Stimulated activated CD4-positive, alpha-beta T cell treated with anti-CD3 and anti-CD28 coated beads, Interleukin-1b, Interleukin-23, amount 100 ng/mL, for 4 hours (primary cell): ENCODE measurements around the gene GBA2.

Experiments
- DNase-seq, 2 donors: peaks; one replicate each; pipeline ENCODE4 v3.0.0-alpha.2; 2020; ENCODE audit warnings: low read depth in 2 of 2

GBA2 gene

GRCh38 chr9:35748858-35749514 lies at the start of gene GBA2, which contains the start of gene RGP1:
Gene GBA2 (minus strand): TSS chr9:35749228. CDS start chr9:35748704, 524 bp downstream.
Gene RGP1 (plus strand): TSS chr9:35749287. CDS start chr9:35749756, 469 bp downstream.
- peak in 1 of 2 donors; percentile 66 for DNase-seq

- no peak for DNase-seq
These were observed 48.5 kb upstream of the GBA2 start for GRCh38 chr9:35797311-35798109.

- no peak for DNase-seq
These were observed 46.7 kb upstream of the GBA2 start for GRCh38 chr9:35795695-35796094.

GRCh38 chr9:35793461-35793860 lies 44.4 kb upstream of the GBA2 start:
- DNase-seq, result no peak

- DNase-seq, result no peak
These were observed 43.8 kb upstream of the GBA2 start for GRCh38 chr9:35792826-35793225.

GRCh38 chr9:35792024-35792813 lies 43.2 kb upstream of the GBA2 start:
- no peak for DNase-seq

GRCh38 chr9:35791297-35791921 lies 42.4 kb upstream of the GBA2 start, which contains the start of gene NPR2:
Gene NPR2 (plus strand): TSS chr9:35791591. CDS start chr9:35792409, 818 bp downstream.
- DNase-seq, result no peak

GRCh38 chr9:35790385-35791296 lies 41.6 kb upstream of the GBA2 start:
- peak; percentile 13 to 46 for DNase-seq

- no peak for DNase-seq
These were observed 41.0 kb upstream of the GBA2 start for GRCh38 chr9:35790025-35790384.

GRCh38 chr9:35789541-35789940 lies 40.5 kb upstream of the GBA2 start:
- DNase-seq, result no peak

GRCh38 chr9:35783418-35783817 lies 34.4 kb upstream of the GBA2 start:
- no peak for DNase-seq

GRCh38 chr9:35781066-35781465 lies 32.0 kb upstream of the GBA2 start:
- DNase-seq, result no peak

- no peak for DNase-seq
These were observed 29.5 kb upstream of the GBA2 start for GRCh38 chr9:35778496-35778895.

- no peak for DNase-seq
These were observed 27.0 kb upstream of the GBA2 start for GRCh38 chr9:35776018-35776417.

GRCh38 chr9:35774907-35775635 lies 26.0 kb upstream of the GBA2 start:
- DNase-seq, result no peak

GRCh38 chr9:35771943-35772342 lies 22.9 kb upstream of the GBA2 start:
- no peak for DNase-seq

- no peak for DNase-seq
These were observed 22.5 kb upstream of the GBA2 start for GRCh38 chr9:35771534-35771933.

GRCh38 chr9:35771075-35771433 lies 22.0 kb upstream of the GBA2 start:
- DNase-seq, result no peak

- no peak for DNase-seq
These were observed 20.7 kb upstream of the GBA2 start for GRCh38 chr9:35769763-35770162.

GRCh38 chr9:35767458-35767857 lies 18.4 kb upstream of the GBA2 start:
- no peak for DNase-seq
